Measurements from ENCODE around the gene SPACA7. TPM values are rescaled to one million over a fixed set of nuclear protein-coding genes. Genes with fewer than 3 reads are reported as not detected.
"Not testable (repeated sequence)": the region's sequence is repeated elsewhere in the genome, so short reads cannot be mapped to it uniquely, and the experiment has no call there.

The SPACA7 gene
- total RNA-seq, 2 experiments from 2014 or later: not detected

- CTCF ChIA-PET: no interaction called here
- POLR2A ChIA-PET: no interaction called here
These were observed 27.4 kb upstream of the SPACA7 start for GRCh38 chr13:112348642-112349345.

- ChIA-PET CTCF (no interaction called here), POLR2A (no interaction called here)
These were observed 26.5 kb upstream of the SPACA7 start for GRCh38 chr13:112349681-112350080.

- POLR2A ChIA-PET: no interaction called here
These were observed 25.9 kb upstream of the SPACA7 start for GRCh38 chr13:112350300-112350699.

GRCh38 chr13:112351825-112352224, 24.3 kb upstream of the SPACA7 start:
- ChIA-PET POLR2A (no interaction called here), CTCF (no interaction called here)

More at GRCh38 chr13:112350300-112350699, 25.9 kb upstream of the SPACA7 start:
- CTCF ChIA-PET: no interaction called here

- ChIA-PET CTCF (no interaction called here), POLR2A (no interaction called here)
These were observed 22.3 kb upstream of the SPACA7 start for GRCh38 chr13:112353856-112354255.

GRCh38 chr13:112354330-112355273, 21.6 kb upstream of the SPACA7 start:
- ChIA-PET POLR2A (no interaction called here), CTCF (no interaction called here)

- ChIA-PET CTCF (no interaction called here), POLR2A (no interaction called here)
These were observed 20.8 kb upstream of the SPACA7 start for GRCh38 chr13:112355274-112355838.

- CTCF ChIA-PET: no interaction called here
- POLR2A ChIA-PET: no interaction called here
These were observed 20.0 kb upstream of the SPACA7 start for GRCh38 chr13:112356190-112356589.

- CTCF ChIA-PET: no interaction called here
- POLR2A ChIA-PET: no interaction called here
These were observed 18.0 kb upstream of the SPACA7 start for GRCh38 chr13:112358156-112358555.

GRCh38 chr13:112362021-112362420, 14.1 kb upstream of the SPACA7 start:
- ChIA-PET POLR2A (no interaction called here), CTCF (no interaction called here)

- ChIA-PET CTCF (interaction anchor here (0.8 kb wide), 1 partner anchor 17 kb away, joined by 3 read pairs; no protein-coding TSS in a partner anchor), POLR2A (no interaction called here)
These were observed 12.2 kb upstream of the SPACA7 start for GRCh38 chr13:112363867-112364528.

GRCh38 chr13:112366907-112367646, 9.1 kb upstream of the SPACA7 start:
- ChIA-PET POLR2A (no interaction called here), CTCF (no interaction called here)

GRCh38 chr13:112368883-112369282, 7.3 kb upstream of the SPACA7 start:
- CTCF ChIA-PET: no interaction called here
- POLR2A ChIA-PET: no interaction called here

GRCh38 chr13:112370311-112370710, 5.8 kb upstream of the SPACA7 start:
- CTCF ChIA-PET: no interaction called here
- POLR2A ChIA-PET: no interaction called here

- CTCF ChIA-PET: no interaction called here
- POLR2A ChIA-PET: no interaction called here
These were observed 1.9 kb upstream of the SPACA7 start for GRCh38 chr13:112374271-112374670.

GRCh38 chr13:112391746-112392145, 15.6 kb downstream of the SPACA7 start:
- CTCF ChIA-PET: no interaction called here
- POLR2A ChIA-PET: no interaction called here

- POLR2A ChIA-PET: no interaction called here
- CTCF ChIA-PET: no interaction called here
These were observed 16.6 kb downstream of the SPACA7 start for GRCh38 chr13:112392719-112393118.

- POLR2A ChIA-PET, CTCF ChIA-PET: not testable (repeated sequence)
These were observed 18.9 kb downstream of the SPACA7 start for GRCh38 chr13:112395022-112395421.

GRCh38 chr13:112395941-112396340, 19.8 kb downstream of the SPACA7 start:
- POLR2A ChIA-PET, CTCF ChIA-PET: not testable (repeated sequence)

- ChIA-PET CTCF (no interaction called here), POLR2A (no interaction called here)
These were observed 21.0 kb downstream of the SPACA7 start for GRCh38 chr13:112397108-112397507.
